H9 (cell line): ENCODE results near the gene ACTL8. TPM values are rescaled to one million over a fixed set of nuclear protein-coding genes. Genes with fewer than 3 reads are reported as not detected.

Experiments used
- DNase-seq: peaks from one replicate; pipeline ENCODE4 v3.0.0-alpha.2; 2017
- H2AFZ ChIP-seq: one replicate; pipeline ENCODE4 v1.6.1; 2013; ENCODE audit warnings: mild to moderate bottlenecking, low read length, control low read depth, moderate library complexity
- H2AK5ac ChIP-seq: 2 replicates; pipeline ENCODE4 v1.6.1; 2013; ENCODE audit warnings: low read length, control low read depth, mixed read lengths; ENCODE audit not compliant: insufficient read length
- H2BK120ac ChIP-seq: one replicate; pipeline ENCODE4 v1.6.1; 2013; ENCODE audit warnings: low read depth, mild to moderate bottlenecking, low read length, control low read depth, inconsistent platforms; ENCODE audit not compliant: poor library complexity, severe bottlenecking
- H2BK12ac ChIP-seq: 2 replicates; pipeline ENCODE4 v1.6.1; 2013; ENCODE audit warnings: low read length, control low read depth, mixed read lengths, low read depth; ENCODE audit not compliant: insufficient read length
- H2BK15ac ChIP-seq: 2 replicates; pipeline ENCODE4 v1.6.1; 2013; ENCODE audit warnings: low read depth, low read length, control low read depth
- H2BK20ac ChIP-seq: one replicate; pipeline ENCODE4 v1.6.1; 2013; ENCODE audit warnings: low read depth, mild to moderate bottlenecking, low read length, control low read depth, inconsistent platforms; ENCODE audit not compliant: poor library complexity, severe bottlenecking
- H2BK5ac ChIP-seq: 2 replicates; pipeline ENCODE4 v1.6.1; 2013; ENCODE audit warnings: low read length, control low read depth, mixed read lengths; ENCODE audit not compliant: insufficient read length
- H3K14ac ChIP-seq: 2 replicates; pipeline ENCODE4 v1.6.1; 2013; ENCODE audit warnings: low read length, control low read depth; ENCODE audit not compliant: insufficient read depth
- H3K18ac ChIP-seq: 2 replicates; pipeline ENCODE4 v1.6.1; 2013; ENCODE audit warnings: low read depth, mild to moderate bottlenecking, mixed read lengths, low read length, control low read depth; ENCODE audit not compliant: insufficient read length
- H3K23ac ChIP-seq: 2 replicates; pipeline ENCODE4 v1.6.1; 2013; ENCODE audit warnings: low read length, control low read depth, mixed read lengths, low read depth; ENCODE audit not compliant: insufficient read length
- H3K23me2 ChIP-seq: 2 replicates; pipeline ENCODE4 v1.6.1; 2013; ENCODE audit warnings: low read depth, mild to moderate bottlenecking, mixed read lengths, low read length, control low read depth; ENCODE audit not compliant: insufficient read length, poor library complexity, severe bottlenecking
- H3K27ac ChIP-seq: 2 replicates; pipeline ENCODE4 v1.5.1; 2013; ENCODE audit warnings: low read length, control low read depth, mixed read lengths, low read depth; ENCODE audit not compliant: insufficient read length
- H3K27me3 ChIP-seq: 2 replicates; pipeline ENCODE4 v1.6.1; 2013; ENCODE audit warnings: low read length, control low read depth, inconsistent platforms; ENCODE audit not compliant: insufficient read depth
- H3K4ac ChIP-seq: 2 replicates; pipeline ENCODE4 v1.6.1; 2013; ENCODE audit warnings: low read depth, mild to moderate bottlenecking, control low read depth, inconsistent platforms, low read length, moderate library complexity
- H3K4me1 ChIP-seq: 2 replicates; pipeline ENCODE4 v1.6.1; 2013; ENCODE audit warnings: low read length, control low read depth, inconsistent platforms; ENCODE audit not compliant: insufficient read depth
- H3K4me2 ChIP-seq: 2 replicates; pipeline ENCODE4 v1.6.1; 2013; ENCODE audit warnings: low read length, control low read depth, mixed read lengths; ENCODE audit not compliant: insufficient read length, insufficient read depth
- H3K56ac ChIP-seq: 2 replicates; pipeline ENCODE4 v1.6.1; 2013; ENCODE audit warnings: low read depth, mild to moderate bottlenecking, mixed read lengths, low read length, control low read depth; ENCODE audit not compliant: insufficient read length
- H3K79me1 ChIP-seq: 2 replicates; pipeline ENCODE4 v1.6.1; 2013; ENCODE audit warnings: low read depth, mild to moderate bottlenecking, moderate library complexity, low read length, control low read depth, inconsistent platforms; ENCODE audit not compliant: insufficient read depth, poor library complexity, severe bottlenecking
- H3K79me2 ChIP-seq: 2 replicates; pipeline ENCODE4 v1.6.1; 2013; ENCODE audit warnings: low read length, control low read depth, inconsistent platforms; ENCODE audit not compliant: insufficient read depth
- H3K9ac ChIP-seq: 2 replicates; pipeline ENCODE4 v1.6.1; 2013; ENCODE audit warnings: low read length, control low read depth, mixed read lengths; ENCODE audit not compliant: insufficient read length; ENCODE audit errors: extremely low read depth
- H3K9me3 ChIP-seq: one replicate; pipeline ENCODE4 v1.6.1; 2013; ENCODE audit warnings: low read depth, low read length, inconsistent platforms; ENCODE audit not compliant: control insufficient read depth
- H3T11ph ChIP-seq: one replicate; pipeline ENCODE4 v1.6.1; 2013; ENCODE audit warnings: mild to moderate bottlenecking, low read length, control low read depth, inconsistent platforms
- H4K20me1 ChIP-seq: one replicate; pipeline ENCODE4 v1.6.1; 2013; ENCODE audit not compliant: control insufficient read depth, insufficient read length, insufficient read depth
- H4K5ac ChIP-seq: 2 replicates; pipeline ENCODE4 v1.6.1; 2013; ENCODE audit warnings: low read depth, mild to moderate bottlenecking, mixed read lengths, low read length, control low read depth; ENCODE audit not compliant: insufficient read length
- H4K8ac ChIP-seq: replicated peaks from 2 replicates; pipeline ENCODE4 v1.6.1; 2013; ENCODE audit warnings: low read length, control low read depth, mixed read lengths, low read depth; ENCODE audit not compliant: insufficient read length
- H4K91ac ChIP-seq: 2 replicates; pipeline ENCODE4 v1.6.1; 2013; ENCODE audit warnings: low read depth, mild to moderate bottlenecking, moderate library complexity, mixed read lengths, low read length, control low read depth; ENCODE audit not compliant: insufficient read length
- H3K27ac Mint-ChIP-seq, 3 experiments: 2 replicates in 2 of 3; 3 replicates in 1 of 3; pipeline ENCODE4 v1.8.0; 2020 to 2021; ENCODE audit warnings: mixed read lengths in 3 of 3, mild to moderate bottlenecking in 1 of 3, moderate library complexity in 1 of 3
- H3K27me3 Mint-ChIP-seq: 2 replicates; pipeline ENCODE4 v1.8.0; 2021; ENCODE audit warnings: low read depth, mild to moderate bottlenecking, moderate library complexity, mixed read lengths
- H3K36me3 Mint-ChIP-seq, 3 experiments: 2 replicates in 2 of 3; 3 replicates in 1 of 3; pipeline ENCODE4 v1.8.0; 2020 to 2021; ENCODE audit warnings: low read depth in 3 of 3, mixed read lengths in 3 of 3; ENCODE audit not compliant: insufficient read depth in 1 of 3
- H3K4me1 Mint-ChIP-seq, 2 experiments: 2 replicates each; pipeline ENCODE4 v1.8.0; 2020; ENCODE audit warnings: mixed read lengths in 2 of 2
- H3K4me3 Mint-ChIP-seq, 2 experiments: 2 replicates in 1 of 2; 3 replicates in 1 of 2; pipeline ENCODE4 v1.8.0; 2020 to 2021; ENCODE audit warnings: mild to moderate bottlenecking in 2 of 2, mixed read lengths in 2 of 2, moderate library complexity in 1 of 2
- H3K9me3 Mint-ChIP-seq, 2 experiments: 2 replicates in 1 of 2; 3 replicates in 1 of 2; pipeline ENCODE4 v1.8.0; 2020; ENCODE audit warnings: mild to moderate bottlenecking in 2 of 2, mixed read lengths in 2 of 2, moderate library complexity in 1 of 2
- CTCF ChIP-seq: fragments of 200-600 bp; sonication (generic); conservative IDR thresholded peaks from 3 replicates; pipeline ENCODE4 v1.8.0; 2021; ENCODE audit warnings: antibody characterized with exemption, mild to moderate bottlenecking
- WGBS: extraction: QIAGEN DNeasy Blood & Tissue Kit; methylation state at CpG from one replicate; pipeline ENCODE4 v1.1.7; 2013; ENCODE audit warnings: missing lambda C conversion rate, low lambda C conversion rate, mixed read lengths; ENCODE audit not compliant: insufficient read length; ENCODE audit errors: extremely low coverage; 5-methylcytosine and 5-hydroxymethylcytosine counted together
- total RNA-seq: library from RNA; stranded (reverse); gene quantifications from 2 replicates; pipeline ENCODE4 v1.2.1, GENCODE V29; 2021

ACTL8 gene
- total RNA-seq, 1 experiment from 2014 or later = not detected

GRCh38 chr1:17861685-17862084, 106.6 kb downstream of the ACTL8 start:
- DNase-seq = no peak
- Histone ChIP-seq H2AFZ (no peak overlapping the region), H3K14ac (no peak overlapping the region), H4K5ac (no peak overlapping the region), H2BK120ac (no peak overlapping the region), H3K27me3 (no peaks in the 10 kb centered on the region), H2AK5ac (no peak overlapping the region), H3K9me3 (no peaks in the 10 kb centered on the region), H3K9ac (no peak overlapping the region), H2BK15ac (no peak overlapping the region), H3K27ac (no peak overlapping the region), H2BK5ac (no peak overlapping the region), H3K4ac (no peak overlapping the region), H2BK12ac (no peak overlapping the region), H2BK20ac (no peak overlapping the region), H3T11ph (no peak overlapping the region), H4K91ac (no peak overlapping the region), H3K23me2 (no peaks in the 10 kb centered on the region), H3K79me1 (no peaks in the 10 kb centered on the region), H4K20me1 (no peaks in the 10 kb centered on the region), H3K79me2 (no peaks in the 10 kb centered on the region), H4K8ac (no peak overlapping the region), H3K4me1 (peaks cover 2% of the 10 kb centered on the region; the same call in 1 of the 2 replicates), H3K18ac (no peak overlapping the region), H3K4me2 (no peak overlapping the region), H3K23ac (no peak overlapping the region), H3K56ac (no peak overlapping the region)
- H3K4me3 Mint-ChIP-seq = no peak overlapping the region
- TF ChIP-seq CTCF = no peak
- H3K36me3 Mint-ChIP-seq = no peaks in the 10 kb centered on the region
- no peak overlapping the region for H3K27ac Mint-ChIP-seq
- H3K9me3 Mint-ChIP-seq = no peaks in the 10 kb centered on the region; a peak in 3 of 5 replicates
- peaks cover 17 to 22% of the 10 kb centered on the region in 2 experiments for H3K4me1 Mint-ChIP-seq
- whole genome bisulfite sequencing = no CpG with 5 or more reads among the region's 3 CpGs
- H3K27me3 Mint-ChIP-seq = peaks cover 10% of the 10 kb centered on the region
